ENCODE measurements around the gene SDCCAG8.

GRCh38 chr1:243420946-243421685 lies 165.3 kb downstream of the SDCCAG8 start:
- TF ChIP-seq POLR2A (IDR thresholded peaks at IDR 0.05) (no peak), CTCF (IDR thresholded peaks at IDR 0.05) (no peak)
